Glomerular visceral epithelial cell (primary cell): ENCODE measurements around the gene CA7.
A peak's percentile ranks its signal among the peaks of the same experiment; 100 is the strongest.
"Not testable (repeated sequence)": the region's sequence is repeated elsewhere in the genome, so short reads cannot be mapped to it uniquely, and the experiment has no call there.

ENCODE experiments used
- DNase-seq: peaks from one replicate; pipeline ENCODE4 v3.0.0-alpha.2; 2016; ENCODE audit errors: extremely low spot score

Gene CA7

DNA sequence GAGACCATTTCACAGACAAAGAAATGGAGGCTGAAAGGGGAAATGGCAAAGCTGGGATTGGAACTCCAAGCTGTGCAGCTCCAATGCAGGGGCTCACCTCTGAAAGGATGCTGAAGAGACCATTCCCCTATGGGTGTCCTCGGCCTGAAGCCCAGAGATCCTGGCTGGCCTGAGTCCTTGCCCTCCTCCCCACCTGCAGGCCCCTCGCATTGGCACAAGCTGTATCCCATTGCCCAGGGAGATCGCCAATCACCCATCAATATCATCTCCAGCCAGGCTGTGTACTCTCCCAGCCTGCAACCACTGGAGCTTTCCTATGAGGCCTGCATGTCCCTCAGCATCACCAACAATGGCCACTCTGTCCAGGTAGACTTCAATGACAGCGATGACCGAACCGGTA, 2.6 kb downstream of the CA7 start:
- DNase-seq, result no peak

DNA sequence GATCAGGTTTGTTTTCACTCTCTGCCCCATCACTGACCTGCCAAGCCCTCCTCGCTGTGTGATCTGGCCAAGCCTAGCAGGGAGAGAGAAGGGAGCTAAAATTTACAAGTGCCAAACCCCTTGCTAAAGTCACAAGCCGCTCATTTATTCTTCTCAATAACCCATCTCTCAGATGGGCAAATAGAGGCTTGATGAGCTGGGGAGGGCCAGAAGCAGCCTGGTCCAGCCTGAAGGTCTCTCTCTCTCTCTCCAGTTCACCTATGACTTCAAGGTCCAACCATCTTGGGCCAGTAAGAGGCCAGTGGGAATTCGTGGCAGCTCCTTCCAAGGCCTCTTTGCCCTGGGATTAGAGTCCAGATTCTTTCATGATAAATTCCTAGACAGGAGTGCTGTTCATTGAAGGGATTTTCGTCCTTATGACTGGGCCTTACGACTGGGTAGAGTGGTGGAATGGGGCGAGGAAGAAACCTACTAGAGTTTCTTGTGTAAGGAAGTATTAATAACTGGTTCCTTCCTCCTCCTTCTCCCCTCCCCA, 3.4 kb downstream of the CA7 start:
- DNase-seq, result no peak

DNA sequence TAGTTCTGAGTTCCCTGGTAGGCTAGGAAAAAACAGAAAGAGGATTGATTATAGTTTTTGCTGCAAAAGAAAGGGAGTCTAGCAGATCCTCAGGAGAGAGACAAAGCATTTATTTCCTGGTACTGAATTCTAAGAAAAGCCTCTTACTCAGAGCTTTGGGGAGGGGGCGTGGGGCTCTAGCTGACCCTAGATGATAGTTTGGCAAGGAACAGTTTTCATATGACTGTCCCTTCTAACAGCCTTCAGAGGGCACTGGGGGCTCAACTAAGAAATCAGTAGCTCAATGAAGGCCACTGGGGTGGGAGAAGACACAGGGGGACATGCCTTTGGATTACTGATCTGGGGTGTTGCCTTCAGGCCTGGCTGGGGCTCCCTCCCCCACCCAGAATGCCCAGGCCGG, 4.0 kb downstream of the CA7 start:
- no peak for DNase-seq

DNA sequence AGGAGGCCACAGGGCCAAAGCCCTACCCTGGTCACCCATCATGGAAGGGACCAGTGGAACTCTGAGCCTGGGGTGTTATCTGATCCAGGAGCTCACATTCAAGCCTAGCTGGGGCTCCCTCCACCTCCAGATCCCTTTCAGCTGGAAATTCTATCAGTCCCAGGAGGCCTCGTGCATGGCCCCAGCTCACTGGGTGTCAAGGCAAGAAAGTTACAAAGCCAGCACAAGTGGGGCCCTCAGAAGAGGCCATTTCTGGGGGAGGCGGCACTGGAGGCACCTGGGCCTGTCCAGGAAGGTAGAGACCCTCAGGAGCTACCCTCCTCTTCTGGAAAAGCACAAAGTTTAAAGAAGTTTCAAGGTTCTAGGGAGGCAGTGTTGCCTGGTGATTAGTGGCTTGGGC, 4.8 kb downstream of the CA7 start:
- no peak for DNase-seq

DNA sequence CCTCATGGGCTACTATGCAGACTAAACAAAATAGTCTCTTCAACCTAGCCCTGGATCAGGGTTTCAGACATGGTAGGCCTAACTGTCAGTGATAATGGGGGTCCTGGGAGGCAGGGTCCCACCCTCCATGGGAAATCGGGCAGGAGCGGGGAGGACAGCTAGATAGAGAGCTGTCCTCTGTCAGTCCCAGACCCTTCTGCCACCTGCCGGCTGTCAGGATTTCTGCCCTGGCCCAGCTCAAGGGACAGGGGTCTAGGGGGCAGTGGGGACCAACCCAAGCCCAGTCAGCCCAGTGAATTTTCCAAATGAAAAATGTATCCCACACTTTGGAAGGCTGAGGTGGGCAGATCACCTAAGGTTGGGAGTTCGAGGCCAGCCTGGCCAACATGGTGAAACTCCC, 5.3 kb downstream of the CA7 start:
- DNase-seq, result no peak

DNA sequence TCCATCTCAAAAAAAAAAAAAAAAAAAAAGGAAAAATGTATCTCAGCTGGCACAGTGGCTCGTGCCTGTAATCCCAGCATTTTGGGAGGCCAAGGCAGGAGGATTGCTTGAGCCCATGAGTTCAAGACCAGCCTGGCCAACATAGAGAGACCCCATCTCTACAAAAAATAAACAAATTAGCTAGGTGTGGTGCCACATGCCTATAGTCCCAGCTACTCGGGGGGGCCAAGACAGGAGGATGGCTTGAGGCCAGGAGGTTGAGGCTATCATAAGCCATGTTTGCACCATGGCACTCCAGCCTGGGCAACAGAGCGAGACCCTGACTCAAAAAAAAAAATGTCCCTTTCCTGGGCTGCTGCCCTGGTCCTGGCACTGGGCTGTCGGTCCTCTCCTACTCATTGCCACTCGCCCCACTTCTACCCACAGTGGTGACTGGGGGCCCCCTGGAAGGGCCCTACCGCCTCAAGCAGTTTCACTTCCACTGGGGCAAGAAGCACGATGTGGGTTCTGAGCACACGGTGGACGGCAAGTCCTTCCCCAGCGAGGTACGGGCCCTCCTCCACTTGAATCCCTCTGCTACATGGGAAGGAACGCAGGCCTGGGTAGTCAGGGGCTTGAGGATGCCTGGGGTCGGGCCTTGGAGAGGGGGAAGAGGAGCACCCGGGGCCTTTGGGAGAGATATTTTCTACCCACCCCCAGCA, 6.1 kb downstream of the CA7 start:
- DNase-seq, result no peak

DNA sequence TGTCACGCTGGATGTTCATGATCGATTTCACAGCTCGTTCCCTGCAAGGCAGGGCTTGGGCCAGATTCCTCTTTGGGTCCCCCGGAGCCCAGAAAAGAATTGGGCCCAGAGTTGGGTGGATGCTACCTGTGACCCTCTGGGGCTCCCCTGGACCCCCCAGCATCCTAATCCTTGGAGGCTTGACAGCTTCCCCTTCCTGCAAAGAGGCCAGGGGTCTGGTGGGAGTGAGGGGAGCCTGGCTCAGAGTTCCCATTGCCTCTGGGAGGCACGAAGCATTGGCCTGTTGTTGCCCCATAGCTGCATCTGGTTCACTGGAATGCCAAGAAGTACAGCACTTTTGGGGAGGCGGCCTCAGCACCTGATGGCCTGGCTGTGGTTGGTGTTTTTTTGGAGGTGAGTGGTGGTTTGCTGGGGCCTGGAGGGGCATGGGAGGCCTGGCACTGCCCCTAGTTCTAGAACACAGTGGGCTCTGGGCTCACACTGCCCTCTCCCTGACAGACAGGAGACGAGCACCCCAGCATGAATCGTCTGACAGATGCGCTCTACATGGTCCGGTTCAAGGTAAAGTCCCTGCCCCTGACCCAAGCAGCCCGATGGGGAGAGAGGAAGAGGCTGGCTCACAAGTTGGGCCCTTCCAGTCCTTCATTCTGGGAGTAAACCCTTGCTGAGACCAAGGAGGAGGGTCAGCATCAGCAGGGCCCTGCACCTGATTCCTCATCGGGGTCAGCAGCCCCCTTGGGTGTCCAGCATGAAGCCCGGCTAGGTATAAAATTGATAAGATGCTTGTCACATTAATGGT, 7.2 kb downstream of the CA7 start:
- DNase-seq, result no peak

DNA sequence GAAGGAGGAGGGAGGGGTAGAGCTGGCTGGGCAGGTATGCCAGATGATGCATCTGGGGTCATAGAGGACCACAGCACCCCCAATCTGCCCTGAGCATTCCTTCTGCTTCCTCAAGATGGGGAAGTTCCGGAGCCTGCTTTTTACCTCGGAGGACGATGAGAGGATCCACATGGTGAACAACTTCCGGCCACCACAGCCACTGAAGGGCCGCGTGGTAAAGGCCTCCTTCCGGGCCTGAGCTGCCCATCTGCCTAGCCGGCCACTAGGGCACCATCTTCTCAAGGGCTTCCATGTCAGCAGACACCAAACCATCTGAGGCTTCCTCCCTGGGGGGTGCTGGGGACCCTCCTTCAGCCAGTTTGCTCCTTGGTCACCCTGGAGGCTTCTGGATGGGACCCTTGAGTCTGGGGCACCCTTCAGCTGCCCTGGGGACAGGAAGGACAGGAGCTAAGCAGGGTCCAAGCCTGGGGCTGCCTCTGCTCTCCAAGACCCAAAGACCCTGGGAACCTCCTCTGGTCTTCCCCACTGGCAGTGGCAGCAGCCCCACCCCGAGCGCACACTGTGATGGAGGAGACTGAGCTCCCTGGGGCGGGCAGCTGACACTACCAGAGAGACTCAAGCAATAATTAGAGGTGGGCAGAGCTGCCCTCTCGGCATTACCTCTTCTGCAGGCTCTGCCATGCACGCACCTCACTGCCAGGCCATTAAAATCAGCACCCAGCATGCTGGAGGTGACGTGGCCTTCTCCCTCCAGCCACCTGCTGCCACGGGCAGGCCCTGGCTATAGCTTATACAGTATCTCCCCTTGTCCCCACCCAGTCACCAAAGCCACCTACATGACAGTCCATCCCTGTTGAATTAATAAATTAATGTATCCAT, 9.3 kb downstream of the CA7 start:
- DNase-seq, result no peak

DNA sequence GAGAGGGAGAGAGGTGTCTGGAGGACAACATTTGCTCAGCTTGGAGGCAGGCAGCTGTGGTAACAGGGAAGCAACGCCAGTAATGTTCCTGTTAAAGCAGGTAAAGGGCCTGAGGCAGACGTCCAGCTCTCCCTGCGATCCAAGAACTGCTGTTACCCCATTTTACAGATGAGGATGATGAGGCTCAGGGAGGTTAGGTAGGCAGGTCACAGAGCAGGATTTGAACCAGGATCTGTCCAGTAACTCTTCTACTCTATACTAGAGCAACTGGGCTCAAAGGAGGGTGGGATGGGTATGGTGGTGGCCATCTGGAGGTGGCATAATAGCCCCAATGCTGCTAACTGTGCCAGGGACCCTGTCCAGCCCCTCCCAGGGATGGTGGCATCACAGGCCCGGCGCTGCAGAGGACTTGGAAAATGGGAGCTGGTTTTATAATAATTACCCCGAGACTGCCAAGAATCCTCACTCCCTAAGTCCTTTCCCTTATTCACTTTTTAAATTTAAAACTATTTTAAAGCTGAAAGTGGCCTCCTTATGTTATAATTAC, 12.0 kb downstream of the CA7 start:
- DNase-seq, result no peak

DNA sequence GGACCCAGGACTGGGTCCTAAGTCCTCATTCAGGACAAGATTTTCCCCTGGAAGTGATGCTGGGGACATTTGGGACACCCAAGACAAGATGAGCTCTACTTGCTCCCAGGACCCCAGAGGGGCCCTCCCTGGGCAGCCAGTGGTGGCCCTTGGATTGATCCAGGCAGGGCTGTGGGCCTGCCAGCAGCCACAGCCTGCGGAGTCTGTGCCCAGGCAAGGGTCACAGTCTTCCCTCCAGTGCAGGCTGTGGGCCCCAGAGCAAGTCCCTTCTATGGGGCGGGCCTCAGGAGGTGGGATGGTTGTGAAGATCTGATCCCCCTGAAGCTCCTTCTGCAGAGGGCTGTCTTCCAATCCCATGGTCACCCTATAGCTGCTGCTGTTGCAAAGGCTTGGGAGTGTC, 12.6 kb downstream of the CA7 start:
- no peak for DNase-seq

DNA sequence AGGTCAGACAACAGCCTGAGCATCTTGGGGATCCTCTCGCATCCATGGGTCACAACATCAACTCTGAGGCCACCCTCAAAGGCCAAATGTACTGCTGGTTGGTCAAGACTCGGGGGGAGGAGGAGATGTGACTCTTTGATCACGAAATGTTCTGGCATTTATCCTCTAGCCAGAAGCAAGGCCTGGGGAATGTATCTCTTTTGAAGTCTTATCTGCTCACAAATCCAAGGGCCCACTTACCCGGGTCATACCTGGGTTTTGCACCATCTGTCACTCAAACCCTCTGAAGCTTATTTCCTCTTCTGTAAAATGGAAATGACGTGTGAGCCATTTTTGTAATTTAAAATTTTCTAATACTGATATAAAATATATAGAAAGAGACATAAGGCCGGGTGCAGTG, 13.2 kb downstream of the CA7 start:
- DNase-seq, result no peak

DNA sequence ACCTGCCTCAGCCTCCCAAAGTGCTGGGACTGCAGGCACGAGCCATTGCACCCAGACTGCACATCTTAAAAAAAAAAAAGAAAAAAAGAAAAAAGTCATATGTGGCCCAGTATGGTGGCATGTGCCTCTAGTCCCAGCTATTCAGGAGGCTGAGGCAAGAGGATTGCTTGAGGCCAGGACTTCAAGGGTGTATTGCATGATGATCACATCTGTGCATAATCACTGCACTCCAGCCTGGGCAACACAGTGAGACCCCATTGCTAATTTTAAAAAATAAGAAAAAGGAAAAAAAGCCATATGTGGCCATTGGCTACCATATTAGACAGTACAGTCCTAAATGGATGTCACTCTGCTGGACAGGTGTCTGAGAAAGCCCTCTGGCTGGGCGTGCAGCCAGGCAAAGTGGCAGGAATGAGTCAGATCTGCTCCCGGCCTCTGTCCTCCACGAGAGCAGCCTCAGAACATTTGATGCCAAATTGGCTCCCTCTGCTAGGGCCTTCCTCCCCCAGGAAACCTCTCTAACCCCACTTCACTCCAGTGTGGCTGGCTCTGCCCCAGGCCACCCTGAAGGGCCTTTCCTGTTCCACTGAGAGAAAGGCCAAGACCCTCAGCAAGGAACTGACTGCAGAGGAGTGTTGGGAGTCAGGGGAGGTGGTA, 14.7 kb downstream of the CA7 start:
- peak; percentile 57 for DNase-seq

DNA sequence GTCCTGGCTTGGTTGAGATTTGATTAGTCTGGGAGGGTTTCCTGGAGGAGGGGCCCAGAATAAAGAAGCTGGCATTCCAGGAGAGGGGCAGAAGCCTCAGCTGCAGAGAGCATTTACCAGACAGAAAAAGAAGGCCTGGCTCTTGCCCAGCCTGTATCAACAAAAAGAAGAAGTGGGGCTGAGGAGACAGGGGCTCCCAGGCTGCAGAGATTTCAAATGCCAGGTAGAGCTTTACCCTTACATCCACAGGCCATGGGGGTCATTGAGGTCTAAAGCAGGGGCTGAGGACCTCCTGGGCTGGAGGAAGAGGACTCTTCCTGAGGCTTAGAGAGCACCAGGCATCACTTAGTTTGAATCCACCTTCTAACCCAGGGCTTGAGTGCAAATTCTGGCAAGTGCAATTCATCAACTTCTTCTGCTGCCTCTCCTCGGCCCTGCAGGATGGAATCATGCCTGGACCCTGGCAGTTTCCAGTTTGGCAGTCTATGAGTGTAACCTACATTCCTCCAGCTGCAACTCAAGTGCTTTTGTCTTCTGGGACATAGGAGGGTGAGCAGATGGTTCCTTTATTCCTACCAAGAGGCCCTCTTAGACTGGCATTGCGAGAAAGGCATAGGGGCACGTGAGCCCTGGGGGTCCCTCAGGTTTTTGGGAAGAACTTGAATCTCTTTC, 15.3 kb downstream of the CA7 start:
- DNase-seq, result no peak

DNA sequence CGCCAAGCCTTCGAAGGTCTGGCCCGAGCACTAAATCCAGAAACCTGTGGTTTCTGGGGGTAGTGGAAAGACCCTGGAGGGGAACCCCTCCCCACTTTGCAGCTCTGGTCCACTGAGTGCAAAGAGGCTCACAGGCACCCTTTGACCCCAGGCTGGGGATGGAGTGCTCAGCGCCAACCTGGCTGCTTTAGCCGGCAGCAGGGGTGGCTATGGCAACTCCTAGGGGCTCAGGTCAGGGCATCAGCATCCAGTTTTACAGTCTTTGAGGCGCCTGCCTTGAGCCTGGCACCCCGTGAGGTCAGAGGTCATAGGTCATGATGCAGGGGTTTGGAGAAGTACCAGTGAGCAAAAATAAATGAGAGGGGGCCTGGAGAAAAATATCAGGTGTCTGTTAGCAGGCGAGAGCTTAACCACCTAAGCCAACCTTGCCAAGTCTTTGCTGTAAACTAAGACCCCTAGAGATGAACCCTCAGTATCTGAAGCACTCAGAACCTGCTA, 17.9 kb downstream of the CA7 start:
- DNase-seq, result no peak

DNA sequence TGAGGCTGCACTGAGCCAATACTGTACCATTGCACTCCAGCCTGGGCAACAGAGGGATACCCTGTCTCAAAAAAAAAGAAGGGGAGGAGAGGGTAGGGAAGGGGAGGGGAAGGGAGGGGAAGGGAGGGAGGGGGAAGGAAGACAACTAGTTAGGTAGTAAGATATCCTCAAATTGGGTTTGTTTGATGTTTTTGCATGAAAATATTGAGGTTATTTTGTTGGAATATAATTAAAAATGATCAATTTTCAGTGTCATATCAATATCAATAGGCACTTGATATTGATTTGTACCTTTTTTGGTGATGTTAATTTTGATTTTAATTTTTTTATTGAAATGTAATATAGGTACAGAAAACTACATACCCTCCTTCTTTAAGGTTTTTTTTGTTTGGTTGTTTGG, 19.5 kb downstream of the CA7 start:
- DNase-seq, result no peak

DNA sequence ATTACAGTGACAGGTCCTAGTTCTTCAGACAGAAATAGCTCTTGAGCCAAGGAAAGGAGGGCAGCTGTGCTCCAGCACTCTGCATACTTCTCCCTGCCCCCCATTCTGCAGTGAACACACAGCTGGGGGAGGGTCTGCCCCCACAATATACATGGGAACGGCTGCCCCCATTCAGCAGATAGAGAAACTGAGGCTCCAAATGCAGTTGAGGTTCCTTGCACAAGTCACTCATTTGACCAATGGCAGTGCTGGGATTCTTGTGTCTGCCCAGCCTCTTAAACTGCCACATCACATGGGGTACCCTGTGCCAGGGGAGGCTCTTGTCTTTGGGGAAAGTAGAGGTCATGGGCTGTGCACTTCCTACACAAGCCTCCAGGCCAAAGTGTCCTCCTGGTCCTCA, 25.2 kb downstream of the CA7 start:
- DNase-seq, result no peak

DNA sequence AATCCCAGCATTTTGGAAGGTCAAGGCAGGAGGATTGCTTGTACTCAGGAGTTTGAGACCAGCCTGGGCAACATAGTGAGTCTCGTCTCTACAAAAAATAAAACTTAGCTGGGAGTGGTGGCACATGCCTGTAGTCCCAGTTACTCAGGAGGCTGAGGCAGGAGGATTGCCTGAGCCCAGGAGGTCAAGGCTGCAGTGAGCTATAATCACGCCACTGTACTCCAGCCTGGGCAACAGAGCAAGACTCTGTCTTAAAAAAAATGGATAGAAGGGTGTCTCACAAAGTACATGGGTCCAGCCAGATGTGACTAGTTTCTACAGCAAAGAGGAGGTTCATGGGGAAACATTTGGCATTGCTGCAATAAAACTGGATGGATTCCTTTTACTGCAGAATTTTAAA, 27.1 kb downstream of the CA7 start:
- not testable (repeated sequence) for DNase-seq

DNA sequence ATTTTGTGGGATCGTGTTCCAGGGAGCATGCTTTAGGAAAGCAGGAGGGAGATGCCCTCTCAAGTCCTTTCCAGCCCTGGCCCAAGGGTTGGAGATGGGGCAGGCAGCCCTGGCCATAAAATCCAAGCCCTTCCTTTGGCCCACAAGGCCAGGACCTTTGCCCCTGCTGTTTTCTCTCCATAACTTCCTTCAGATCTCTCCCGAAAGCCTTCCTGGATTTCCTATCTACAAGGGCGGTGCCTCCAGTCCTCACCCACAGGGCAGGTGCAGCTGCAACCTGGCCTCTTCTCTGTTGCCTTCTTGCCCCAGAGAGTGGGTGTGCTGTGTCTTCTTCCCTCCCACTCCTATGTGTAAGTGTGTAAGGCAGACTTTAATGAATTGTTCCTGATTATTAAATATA, 27.6 kb downstream of the CA7 start:
- DNase-seq, result no peak

DNA sequence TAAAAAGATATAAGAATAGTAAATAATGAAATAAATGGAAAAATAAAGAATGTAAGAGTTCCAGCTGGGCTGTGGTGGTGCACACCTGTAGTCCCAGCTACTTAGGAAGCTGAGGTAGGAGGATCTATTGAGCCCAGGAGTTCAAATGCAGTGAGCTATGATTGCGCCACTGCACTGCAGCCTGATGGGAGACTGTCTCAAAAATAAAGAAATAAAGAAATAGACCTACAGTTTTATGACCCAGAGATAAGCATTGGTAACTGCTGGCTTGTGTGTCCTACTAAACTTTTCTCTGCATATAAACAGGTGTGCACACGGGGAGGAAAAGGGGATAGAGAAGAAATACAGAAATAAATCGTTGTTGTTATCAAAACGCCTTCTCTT, 28.3 kb downstream of the CA7 start:
- DNase-seq, result no peak

DNA sequence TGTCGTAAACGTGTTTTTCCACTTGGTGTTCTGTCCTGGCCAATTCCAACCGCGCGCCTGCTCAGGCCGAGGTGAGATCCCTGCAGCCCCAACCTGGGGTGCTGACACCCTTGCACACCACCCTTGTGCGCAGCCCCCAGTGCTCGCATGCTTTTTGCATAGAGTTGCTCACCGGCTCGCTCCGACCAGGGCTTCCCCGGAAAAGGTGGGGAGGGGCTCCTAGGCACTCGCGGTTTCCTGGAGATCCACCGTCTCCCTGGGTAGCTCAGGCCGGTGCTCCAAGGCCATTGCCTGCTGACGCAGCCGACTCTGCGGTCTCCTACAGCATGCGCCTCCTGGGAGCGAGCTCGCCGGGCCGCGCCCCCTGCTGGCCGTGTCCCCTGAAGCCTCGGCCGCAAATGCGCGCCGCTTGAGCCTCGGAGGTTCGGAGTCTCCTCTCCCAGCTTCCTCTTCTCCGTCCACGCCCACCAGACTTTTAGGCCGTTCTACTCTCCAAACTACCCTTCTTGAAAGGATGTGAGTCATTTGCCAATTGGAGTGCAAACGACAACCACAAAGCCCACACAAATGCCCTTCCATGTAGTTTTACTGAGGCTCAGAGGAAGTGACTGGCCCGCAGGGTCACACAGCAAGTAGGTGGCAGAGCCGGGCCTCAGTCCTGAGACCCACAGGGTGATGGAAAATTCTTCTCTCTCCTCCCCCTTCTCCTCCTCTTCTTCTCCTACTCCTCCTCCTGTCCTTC, 28.9 kb downstream of the CA7 start:
- peak; percentile 98 for DNase-seq
